Spinal cord (tissue), 10 donors: ENCODE data around the gene IMMP1L. TPM values are rescaled to one million over a fixed set of nuclear protein-coding genes. Genes with fewer than 3 reads are reported as not detected.
A peak's percentile ranks its signal among the peaks of the same experiment; 100 is the strongest.

Experiments
- DNase-seq, 6 donors: peaks; one replicate each; pipeline versions ENCODE4 v3.0.0 to v3.0.0-alpha.2; 2013 to 2015; ENCODE audit warnings: low spot score in 6 of 6, low read depth in 4 of 6
- H3K27ac ChIP-seq: one replicate; pipeline ENCODE4 v1.5.1; 2013; ENCODE audit warnings: low read depth, low read length, control low read depth
- H3K27me3 ChIP-seq: one replicate; pipeline ENCODE4 v1.6.1; 2013; ENCODE audit warnings: low read length; ENCODE audit not compliant: control insufficient read depth, insufficient read depth
- H3K36me3 ChIP-seq: one replicate; pipeline ENCODE4 v1.6.1; 2013; ENCODE audit warnings: low read length; ENCODE audit not compliant: control insufficient read depth, insufficient read depth
- H3K4me1 ChIP-seq: one replicate; pipeline ENCODE4 v1.6.1; 2013; ENCODE audit warnings: low read length; ENCODE audit not compliant: control insufficient read depth, insufficient read depth
- H3K4me3 ChIP-seq: one replicate; pipeline ENCODE4 v1.5.1; 2013; ENCODE audit warnings: low read depth, low read length, control low read depth
- H3K9me3 ChIP-seq: one replicate; pipeline ENCODE4 v1.6.1; 2013; ENCODE audit warnings: low read length; ENCODE audit not compliant: control insufficient read depth, insufficient read depth
- WGBS: methylation state at CpG from one replicate; pipeline ENCODE4 v1.1.5; 2013; ENCODE audit warnings: missing lambda C conversion rate; ENCODE audit not compliant: insufficient coverage; 5-methylcytosine and 5-hydroxymethylcytosine counted together
- long read RNA-seq, 4 donors: transcript quantifications; one replicate each; lab custom pipeline, GENCODE V29; 2026
- polyA plus RNA-seq, 2 donors: library from polyadenylated mRNA; unstranded; fragments of 120-200 nt; gene quantifications; one replicate each; pipeline ENCODE4 v1.2.1, GENCODE V29; 2013; ENCODE audit not compliant: insufficient read length in 2 of 2
- total RNA-seq, 2 donors: library from RNA; depleted of rRNA in 1 of 2; stranded (reverse); fragments of 120-200 nt in 1 of 2; fragments of >200 nt in 1 of 2; gene quantifications; one replicate each; pipeline versions ENCODE4 v1.2.3 to v1.2.4, GENCODE V29; 2013 to 2014
- donor health status: healthy.

The IMMP1L gene
- total RNA-seq, result 10 to 100 TPM; 27.2 to 73.4 TPM
- polyA plus RNA-seq, result 10 to 100 TPM; 66.2 to 67.5 TPM
- long read RNA-seq, donor 1, transcript IMMP1L-213 (3 exons, 314 nt), result major isoform, 40 of 62 reads
- long read RNA-seq, donor 1, transcript IMMP1L-212 (2 exons, 463 nt), result minor isoform, 6 of 62 reads
- long read RNA-seq, donor 1, partial matches to known transcripts, result 5 of 62 reads
- long read RNA-seq, donor 1, other reads (novel, unspliced or antisense), result 7 of 62 reads
- long read RNA-seq, donor 2, transcript IMMP1L-213 (3 exons, 314 nt), result major isoform, 17 of 21 reads
- long read RNA-seq, donor 2, partial matches to known transcripts, result 0 of 21 reads
- long read RNA-seq, donor 2, other reads (novel, unspliced or antisense), result 0 of 21 reads
- long read RNA-seq, donor 3, transcript IMMP1L-213 (3 exons, 314 nt), result major isoform, 24 of 36 reads
- long read RNA-seq, donor 3, partial matches to known transcripts, result 11 of 36 reads
- long read RNA-seq, donor 3, other reads (novel, unspliced or antisense), result 0 of 36 reads
- long read RNA-seq, donor 4, transcript IMMP1L-213 (3 exons, 314 nt), result major isoform, 68 of 84 reads
- long read RNA-seq, donor 4, transcript IMMP1L-212 (2 exons, 463 nt), result minor isoform, 11 of 84 reads
- long read RNA-seq, donor 4, partial matches to known transcripts, result 0 of 84 reads
- long read RNA-seq, donor 4, other reads (novel, unspliced or antisense), result 0 of 84 reads

GRCh38 chr11:31509429-31510345 lies at the start of gene IMMP1L, which contains the start of gene ELP4:
Gene IMMP1L (minus strand): TSS chr11:31509622. CDS start chr11:31463276, 46,346 bp downstream.
Gene ELP4 (plus strand): TSS chr11:31509767. CDS start chr11:31509785, 18 bp downstream.
- Histone ChIP-seq H3K9me3 (no peaks in the 10 kb centered on the region), H3K27me3 (no peaks in the 10 kb centered on the region), H3K4me3 (peak within 1 kb of the TSS; percentile 98), H3K36me3 (no peaks in the 10 kb centered on the region), H3K27ac (peak within 1 kb of the TSS; percentile 96), H3K4me1 (no peaks in the 10 kb centered on the region)
- peak; percentile 97 to 100 (median 98) for DNase-seq
- WGBS, result 0% methylated on average over 37 of the region's 47 CpGs

GRCh38 chr11:31558001-31558400 lies 48.6 kb upstream of the IMMP1L start:
- no peaks in the 10 kb centered on the region for H3K36me3 ChIP-seq
- no peaks in the 10 kb centered on the region for H3K27me3 ChIP-seq
- H3K4me3 ChIP-seq, result no peak overlapping the region
- peak overlapping the region; percentile 42 for H3K27ac ChIP-seq
- H3K9me3 ChIP-seq, result no peaks in the 10 kb centered on the region
- peak in 4 of 6 donors; percentile 29 to 85 (median 61) for DNase-seq
- H3K4me1 ChIP-seq, result no peaks in the 10 kb centered on the region
- WGBS, result no CpG with 5 or more reads among the region's 2 CpGs

GRCh38 chr11:31555938-31556337 lies 46.5 kb upstream of the IMMP1L start:
- Histone ChIP-seq H3K4me3 (no peak overlapping the region), H3K27ac (no peak overlapping the region)

GRCh38 chr11:31542862-31543261 lies 33.4 kb upstream of the IMMP1L start:
- H3K4me3 ChIP-seq, result no peak overlapping the region
- no peaks in the 10 kb centered on the region for H3K4me1 ChIP-seq
- no peaks in the 10 kb centered on the region for H3K9me3 ChIP-seq
- DNase-seq, result no peak
- H3K36me3 ChIP-seq, result no peaks in the 10 kb centered on the region
- H3K27me3 ChIP-seq, result no peaks in the 10 kb centered on the region
- H3K27ac ChIP-seq, result no peak overlapping the region

More at GRCh38 chr11:31555938-31556337, 46.5 kb upstream of the IMMP1L start:
- Histone ChIP-seq H3K27me3 (no peaks in the 10 kb centered on the region), H3K9me3 (no peaks in the 10 kb centered on the region), H3K4me1 (no peaks in the 10 kb centered on the region), H3K36me3 (no peaks in the 10 kb centered on the region)
- WGBS, result no CpG with 5 or more reads among the region's 1 CpG
- no peak for DNase-seq

- H3K4me3 ChIP-seq, result no peak overlapping the region
- no peak for DNase-seq
- H3K4me1 ChIP-seq, result no peaks in the 10 kb centered on the region
- no peaks in the 10 kb centered on the region for H3K9me3 ChIP-seq
- no peaks in the 10 kb centered on the region for H3K27me3 ChIP-seq
- WGBS, result 89% methylated on average over 3 of the region's 4 CpGs
- H3K27ac ChIP-seq, result no peak overlapping the region
- peaks cover 5% of the 10 kb centered on the region for H3K36me3 ChIP-seq
Observed at GRCh38 chr11:31535479-31535878, 26.1 kb upstream of the IMMP1L start.

- DNase-seq, result no peak
- H3K9me3 ChIP-seq, result no peaks in the 10 kb centered on the region
- no CpG with 5 or more reads among the region's 1 CpG for WGBS
- no peaks in the 10 kb centered on the region for H3K27me3 ChIP-seq
- peaks cover 5% of the 10 kb centered on the region for H3K36me3 ChIP-seq
- H3K4me1 ChIP-seq, result no peaks in the 10 kb centered on the region
- H3K4me3 ChIP-seq, result no peak overlapping the region
- H3K27ac ChIP-seq, result no peak overlapping the region
Observed at GRCh38 chr11:31531293-31531692, 21.9 kb upstream of the IMMP1L start.

GRCh38 chr11:31529701-31530100 lies 20.3 kb upstream of the IMMP1L start:
- H3K27ac ChIP-seq, result no peak overlapping the region
- H3K9me3 ChIP-seq, result no peaks in the 10 kb centered on the region
- no peak overlapping the region for H3K4me3 ChIP-seq
- no peaks in the 10 kb centered on the region for H3K4me1 ChIP-seq
- peaks cover 5% of the 10 kb centered on the region for H3K36me3 ChIP-seq
- no peak for DNase-seq
- no peaks in the 10 kb centered on the region for H3K27me3 ChIP-seq

- no peaks in the 10 kb centered on the region for H3K9me3 ChIP-seq
- H3K36me3 ChIP-seq, result peaks cover 5% of the 10 kb centered on the region
- no peaks in the 10 kb centered on the region for H3K4me1 ChIP-seq
- no peak for DNase-seq
- no peaks in the 10 kb centered on the region for H3K27me3 ChIP-seq
- H3K4me3 ChIP-seq, result no peak overlapping the region
- no peak overlapping the region for H3K27ac ChIP-seq
- WGBS, result no CpG with 5 or more reads among the region's 2 CpGs
Observed at GRCh38 chr11:31529189-31529588, 19.8 kb upstream of the IMMP1L start.

- Histone ChIP-seq H3K4me3 (no peak overlapping the region), H3K27ac (no peak overlapping the region), H3K9me3 (no peaks in the 10 kb centered on the region), H3K4me1 (no peaks in the 10 kb centered on the region), H3K36me3 (peaks cover 2% of the 10 kb centered on the region), H3K27me3 (no peaks in the 10 kb centered on the region)
- peak in 1 of 6 donors; percentile 33 for DNase-seq
Observed at GRCh38 chr11:31521497-31522150, 12.2 kb upstream of the IMMP1L start.
